B cell (primary cell): ENCODE results near the gene CHEK2.

Experiments
- EZH2 ChIP-seq: IDR thresholded peaks from 2 replicates; pipeline ENCODE4 v1.6.1; 2012; ENCODE audit warnings: borderline replicate concordance, low read depth, mild to moderate bottlenecking, moderate library complexity, low read length; ENCODE audit not compliant: insufficient read depth, poor library complexity, severe bottlenecking
- TF ChIP-seq, protein P1 (sequence below): fragments of 200-600 bp; IDR thresholded peaks from one replicate; pipeline ENCODE4 v1.8.0; 2022; ENCODE audit warnings: antibody characterized with exemption, mild to moderate bottlenecking

- TF ChIP-seq, protein P1, sequence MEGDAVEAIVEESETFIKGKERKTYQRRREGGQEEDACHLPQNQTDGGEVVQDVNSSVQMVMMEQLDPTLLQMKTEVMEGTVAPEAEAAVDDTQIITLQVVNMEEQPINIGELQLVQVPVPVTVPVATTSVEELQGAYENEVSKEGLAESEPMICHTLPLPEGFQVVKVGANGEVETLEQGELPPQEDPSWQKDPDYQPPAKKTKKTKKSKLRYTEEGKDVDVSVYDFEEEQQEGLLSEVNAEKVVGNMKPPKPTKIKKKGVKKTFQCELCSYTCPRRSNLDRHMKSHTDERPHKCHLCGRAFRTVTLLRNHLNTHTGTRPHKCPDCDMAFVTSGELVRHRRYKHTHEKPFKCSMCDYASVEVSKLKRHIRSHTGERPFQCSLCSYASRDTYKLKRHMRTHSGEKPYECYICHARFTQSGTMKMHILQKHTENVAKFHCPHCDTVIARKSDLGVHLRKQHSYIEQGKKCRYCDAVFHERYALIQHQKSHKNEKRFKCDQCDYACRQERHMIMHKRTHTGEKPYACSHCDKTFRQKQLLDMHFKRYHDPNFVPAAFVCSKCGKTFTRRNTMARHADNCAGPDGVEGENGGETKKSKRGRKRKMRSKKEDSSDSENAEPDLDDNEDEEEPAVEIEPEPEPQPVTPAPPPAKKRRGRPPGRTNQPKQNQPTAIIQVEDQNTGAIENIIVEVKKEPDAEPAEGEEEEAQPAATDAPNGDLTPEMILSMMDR: no peak
- TF ChIP-seq EZH2: no peak
Observed at GRCh38 chr22:28774378-28774777, 32.8 kb upstream of the CHEK2 start.
